KMS-11 (cell line): ENCODE data around the gene PPIF.

ENCODE experiments used
- H2AFZ ChIP-seq: fragments of 200-600 bp; sonication (generic); 2 replicates; pipeline ENCODE4 v1.6.1; 2016; ENCODE audit warnings: antibody characterized with exemption, mixed run types, low read depth
- H3K27ac ChIP-seq: fragments of 200-600 bp; sonication (generic); 2 replicates; pipeline ENCODE4 v1.6.1; 2016; ENCODE audit warnings: mild to moderate bottlenecking, mixed run types
- H3K27me3 ChIP-seq: fragments of 200-600 bp; sonication (generic); 2 replicates; pipeline ENCODE4 v1.6.1; 2017; ENCODE audit warnings: mild to moderate bottlenecking, low read depth, mixed run types, moderate library complexity; ENCODE audit not compliant: insufficient read depth
- H3K36me3 ChIP-seq: fragments of 200-600 bp; sonication (generic); 2 replicates; pipeline ENCODE4 v1.6.1; 2017; ENCODE audit warnings: mild to moderate bottlenecking, mixed run types; ENCODE audit not compliant: insufficient read depth
- H3K4me1 ChIP-seq: fragments of 200-600 bp; sonication (generic); 2 replicates; pipeline ENCODE4 v1.6.1; 2016; ENCODE audit warnings: mild to moderate bottlenecking, low read depth, mixed run types; ENCODE audit not compliant: poor library complexity, severe bottlenecking
- H3K4me2 ChIP-seq: fragments of 200-600 bp; sonication (generic); 2 replicates; pipeline ENCODE4 v1.7.0; 2016; ENCODE audit warnings: mild to moderate bottlenecking, mixed run types
- H3K4me3 ChIP-seq: fragments of 200-600 bp; sonication (generic); IDR thresholded peaks from 2 replicates; pipeline ENCODE4 v1.6.1; 2017; ENCODE audit warnings: low read depth, low read length, mixed read lengths; ENCODE audit not compliant: insufficient read depth
- H3K79me2 ChIP-seq: fragments of 200-600 bp; sonication (generic); 2 replicates; pipeline ENCODE4 v1.6.1; 2016; ENCODE audit warnings: low read depth, mixed run types; ENCODE audit not compliant: insufficient read depth
- H3K9ac ChIP-seq: fragments of 200-600 bp; sonication (generic); 2 replicates; pipeline ENCODE4 v1.6.1; 2016; ENCODE audit warnings: mild to moderate bottlenecking, mixed run types
- H4K20me1 ChIP-seq: fragments of 200-600 bp; sonication (generic); 2 replicates; pipeline ENCODE4 v1.6.1; 2016; ENCODE audit warnings: mild to moderate bottlenecking, mixed run types; ENCODE audit not compliant: insufficient read depth
- TF ChIP-seq, protein P1 (sequence below): fragments of 200-600 bp; sonication (generic); conservative IDR thresholded peaks from 2 replicates; pipeline ENCODE4 v1.6.1; 2017; ENCODE audit warnings: low read depth, mild to moderate bottlenecking, antibody characterized with exemption, low read length, moderate library complexity, mixed read lengths

Gene PPIF

DNA sequence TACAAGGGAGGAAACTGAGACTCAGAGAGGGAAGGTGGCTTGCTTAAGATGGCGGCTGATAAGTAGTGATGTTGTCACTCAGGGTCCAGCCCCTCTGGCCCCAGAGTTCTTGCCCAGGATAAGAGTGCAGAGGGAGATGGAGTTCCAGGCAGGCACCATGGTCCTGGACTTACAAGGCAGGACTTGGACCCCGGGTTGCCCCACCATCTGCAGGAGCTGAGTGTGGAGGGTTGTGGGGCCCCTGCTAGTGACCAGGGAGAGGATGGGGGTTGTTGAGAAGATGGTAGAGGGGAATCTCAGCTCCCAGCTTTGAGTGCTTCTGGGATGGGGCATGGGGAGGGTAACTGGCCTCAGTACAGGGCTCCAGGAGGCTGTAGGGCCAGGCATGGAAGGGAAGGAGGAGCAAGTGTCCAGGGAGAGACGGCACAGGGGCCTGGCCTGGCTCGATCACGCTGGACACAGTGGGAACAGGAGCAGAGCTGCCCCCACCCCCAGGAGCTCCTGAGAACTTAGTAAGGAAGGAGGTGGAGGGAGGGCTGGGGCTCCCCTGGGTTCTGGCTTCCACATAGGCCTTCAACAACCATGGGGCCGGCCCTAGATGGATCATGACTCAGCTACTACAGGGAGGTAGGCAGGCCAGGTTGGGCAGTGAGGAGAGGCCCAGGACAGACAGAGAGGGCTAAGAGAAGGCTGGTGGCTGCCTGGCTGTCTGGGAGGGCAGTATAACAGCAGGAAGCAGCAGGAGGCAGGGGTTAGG, 28.2 kb downstream of the PPIF start:
- no peaks in the 10 kb centered on the region for H3K79me2 ChIP-seq
- peaks cover 15% of the 10 kb centered on the region for H3K4me1 ChIP-seq
- no peak overlapping the region for H2AFZ ChIP-seq
- no peaks in the 10 kb centered on the region for H3K36me3 ChIP-seq
- no peak overlapping the region for H3K4me3 ChIP-seq
- H3K27me3 ChIP-seq: no peaks in the 10 kb centered on the region
- no peak overlapping the region for H3K4me2 ChIP-seq
- no peak overlapping the region for H3K9ac ChIP-seq
- TF ChIP-seq, protein P1, sequence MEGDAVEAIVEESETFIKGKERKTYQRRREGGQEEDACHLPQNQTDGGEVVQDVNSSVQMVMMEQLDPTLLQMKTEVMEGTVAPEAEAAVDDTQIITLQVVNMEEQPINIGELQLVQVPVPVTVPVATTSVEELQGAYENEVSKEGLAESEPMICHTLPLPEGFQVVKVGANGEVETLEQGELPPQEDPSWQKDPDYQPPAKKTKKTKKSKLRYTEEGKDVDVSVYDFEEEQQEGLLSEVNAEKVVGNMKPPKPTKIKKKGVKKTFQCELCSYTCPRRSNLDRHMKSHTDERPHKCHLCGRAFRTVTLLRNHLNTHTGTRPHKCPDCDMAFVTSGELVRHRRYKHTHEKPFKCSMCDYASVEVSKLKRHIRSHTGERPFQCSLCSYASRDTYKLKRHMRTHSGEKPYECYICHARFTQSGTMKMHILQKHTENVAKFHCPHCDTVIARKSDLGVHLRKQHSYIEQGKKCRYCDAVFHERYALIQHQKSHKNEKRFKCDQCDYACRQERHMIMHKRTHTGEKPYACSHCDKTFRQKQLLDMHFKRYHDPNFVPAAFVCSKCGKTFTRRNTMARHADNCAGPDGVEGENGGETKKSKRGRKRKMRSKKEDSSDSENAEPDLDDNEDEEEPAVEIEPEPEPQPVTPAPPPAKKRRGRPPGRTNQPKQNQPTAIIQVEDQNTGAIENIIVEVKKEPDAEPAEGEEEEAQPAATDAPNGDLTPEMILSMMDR: no peak
- H3K27ac ChIP-seq: no peak overlapping the region
- no peaks in the 10 kb centered on the region for H4K20me1 ChIP-seq

DNA sequence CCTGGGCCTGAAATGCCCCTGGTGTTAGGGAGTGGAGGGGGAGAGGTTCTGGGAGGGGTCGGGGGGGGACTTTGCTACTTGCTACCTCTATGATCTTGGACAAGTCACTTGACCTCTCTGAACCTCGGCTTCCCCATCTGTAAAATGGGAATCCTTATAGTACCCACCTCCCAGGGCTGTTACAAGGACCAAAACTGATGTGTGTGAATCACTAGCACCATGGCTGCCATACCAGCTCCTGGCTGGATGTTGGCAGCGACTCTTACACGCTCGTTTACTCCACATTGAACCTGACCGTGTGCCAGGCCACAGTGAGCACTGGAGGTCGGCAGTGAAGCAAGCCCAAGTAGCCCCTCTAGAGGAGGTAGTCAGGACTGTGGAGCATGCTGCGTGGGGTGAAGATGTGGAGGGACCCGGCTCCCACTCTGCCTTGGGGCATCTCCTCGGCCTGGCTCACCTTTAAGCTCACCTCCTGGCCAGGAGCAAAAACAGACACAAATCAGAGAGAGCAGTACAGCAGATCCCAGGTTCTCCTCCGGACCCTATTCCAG, 28.9 kb downstream of the PPIF start:
- H4K20me1 ChIP-seq: no peaks in the 10 kb centered on the region
- H3K4me3 ChIP-seq: no peak overlapping the region
- no peaks in the 10 kb centered on the region for H3K79me2 ChIP-seq
- no peak overlapping the region for H2AFZ ChIP-seq
- no peaks in the 10 kb centered on the region for H3K27me3 ChIP-seq
- H3K27ac ChIP-seq: no peak overlapping the region
- no peak overlapping the region for H3K9ac ChIP-seq
- no peak overlapping the region for H3K4me2 ChIP-seq
- H3K36me3 ChIP-seq: no peaks in the 10 kb centered on the region
- peaks cover 15% of the 10 kb centered on the region for H3K4me1 ChIP-seq
- TF ChIP-seq, protein P1: no peak

DNA sequence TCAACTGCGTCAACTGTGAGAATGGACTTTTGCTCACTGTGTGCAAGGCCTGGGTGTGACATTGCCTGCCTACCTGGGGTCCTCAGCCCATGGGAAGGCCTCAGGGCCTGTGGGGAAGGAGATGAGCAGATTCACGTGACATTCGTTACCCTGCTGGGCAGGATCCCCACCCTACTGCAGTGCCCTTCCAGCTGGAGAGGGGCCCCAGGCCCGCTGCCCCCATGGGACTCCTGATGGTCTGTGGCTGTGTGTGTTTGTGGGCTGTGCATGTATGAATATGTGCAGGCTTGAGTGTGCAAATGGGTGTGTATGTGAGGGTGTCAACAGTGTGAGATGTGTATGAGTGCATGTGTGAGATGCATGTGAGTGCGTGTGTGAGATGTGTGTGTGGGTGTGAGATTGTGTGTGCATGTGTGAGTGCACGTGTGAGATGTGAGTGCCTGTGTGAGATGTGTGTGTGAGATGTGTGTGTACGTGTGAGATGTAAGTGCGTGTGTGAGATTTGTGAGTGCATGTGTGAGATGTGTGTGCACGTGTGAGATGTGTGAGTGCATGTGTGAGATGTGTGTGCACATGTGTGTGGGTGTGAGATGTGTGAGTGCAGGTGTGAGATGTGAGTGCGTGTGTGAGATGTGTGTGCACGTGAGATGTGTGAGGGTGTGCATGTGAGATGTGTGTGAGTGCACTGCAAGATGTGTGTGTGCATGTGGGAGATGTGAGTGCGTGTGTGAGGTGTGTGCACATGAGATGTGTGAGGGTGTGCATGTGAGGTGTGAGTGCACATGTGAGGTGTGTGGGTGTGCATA, 29.7 kb downstream of the PPIF start:
- H3K27ac ChIP-seq: no peak overlapping the region
- H3K36me3 ChIP-seq: no peaks in the 10 kb centered on the region
- no peaks in the 10 kb centered on the region for H3K79me2 ChIP-seq
- no peaks in the 10 kb centered on the region for H3K27me3 ChIP-seq
- no peaks in the 10 kb centered on the region for H4K20me1 ChIP-seq
- no peak overlapping the region for H3K4me3 ChIP-seq
- H2AFZ ChIP-seq: no peak overlapping the region
- H3K9ac ChIP-seq: no peak overlapping the region
- peaks cover 15% of the 10 kb centered on the region for H3K4me1 ChIP-seq
- H3K4me2 ChIP-seq: no peak overlapping the region
- TF ChIP-seq, protein P1: no peak

DNA sequence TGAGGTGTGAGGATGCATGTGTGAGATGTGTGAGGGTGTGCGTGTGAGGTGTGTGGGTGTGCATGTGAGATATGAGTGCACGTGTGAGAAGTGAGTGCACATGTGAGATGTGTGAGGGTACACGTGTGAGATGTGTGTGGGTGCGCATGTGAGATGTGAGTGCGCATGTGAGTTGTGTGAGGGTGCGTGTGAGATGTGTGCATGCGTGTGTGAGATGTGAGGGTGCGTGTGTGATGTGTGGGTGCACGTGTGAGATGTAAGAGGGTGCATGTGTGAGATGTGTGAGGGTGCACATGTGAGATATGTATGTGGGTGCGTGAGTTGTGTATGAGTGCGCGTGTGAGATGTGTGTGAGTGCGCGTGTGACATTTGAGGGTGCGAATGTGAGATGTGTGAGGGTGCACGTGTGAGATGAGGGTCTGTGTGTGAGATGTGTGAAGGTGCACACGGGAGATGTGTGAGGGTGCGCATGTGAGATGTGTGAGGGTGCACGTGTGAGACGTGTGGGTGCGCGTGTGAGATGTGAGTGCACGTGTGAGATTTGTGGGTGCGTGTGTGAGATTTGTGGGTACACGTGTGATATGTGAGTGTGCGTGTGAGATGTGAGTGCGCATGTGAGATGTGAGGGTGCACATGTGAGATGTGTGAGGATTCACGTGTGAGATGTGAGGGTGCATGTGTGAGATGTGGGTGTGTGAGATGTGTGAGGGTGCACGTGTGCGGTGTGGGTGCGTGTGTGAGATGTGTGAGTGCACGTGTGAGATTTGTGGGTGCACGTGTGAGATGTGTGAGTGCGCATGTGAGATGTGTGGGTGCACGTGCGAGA, 30.5 kb downstream of the PPIF start:
- Histone ChIP-seq H3K79me2 (no peaks in the 10 kb centered on the region), H2AFZ (no peak overlapping the region)

More for the DNA sequence above, 30.5 kb downstream of the PPIF start:
- no peak overlapping the region for H3K4me3 ChIP-seq
- no peak overlapping the region for H3K27ac ChIP-seq
- H3K4me1 ChIP-seq: peaks cover 13% of the 10 kb centered on the region
- no peaks in the 10 kb centered on the region for H3K27me3 ChIP-seq
- no peaks in the 10 kb centered on the region for H3K36me3 ChIP-seq
- no peak overlapping the region for H3K9ac ChIP-seq
- TF ChIP-seq, protein P1: no peak
- no peaks in the 10 kb centered on the region for H4K20me1 ChIP-seq
- H3K4me2 ChIP-seq: no peak overlapping the region
